Keratinocyte (primary cell): Measurements from ENCODE around the gene IGF2BP1.

Experiments
- CTCF ChIP-seq, 3 experiments: IDR thresholded peaks in 1 of 3; conservative IDR thresholded peaks in 1 of 3; optimal IDR thresholded peaks in 1 of 3; 2 replicates in 2 of 3; 3 replicates in 1 of 3; pipeline versions ENCODE3 to v1.5.1; 2011; ENCODE audit warnings: low read length in 3 of 3, mild to moderate bottlenecking in 3 of 3, moderate library complexity in 2 of 3, control low read depth in 1 of 3, inconsistent platforms in 1 of 3; ENCODE audit not compliant: insufficient read depth in 2 of 3; ENCODE audit errors: extremely low read depth in 1 of 3
- EZH2 ChIP-seq: IDR thresholded peaks from one replicate; pipeline ENCODE4 v1.6.1; 2012; ENCODE audit warnings: inconsistent platforms, mild to moderate bottlenecking, low read length, moderate library complexity

GRCh38 chr17:49101054-49101534 is 103.9 kb downstream of the IGF2BP1 start:
- TF ChIP-seq CTCF (optimal IDR thresholded peaks at IDR 0.05 in 1 of 3, IDR thresholded peaks at IDR 0.05 in 1 of 3, conservative IDR thresholded peaks at IDR 0.05 in 1 of 3; ENCODE audit: extremely low read depth in 1 of 3, insufficient read depth in 2 of 3, low read length in 3 of 3) (no peak), EZH2 (no peak)
